CD4-positive, CD25-positive, alpha-beta regulatory T cell (primary cell): ENCODE results near the gene DNAH9. TPM values are rescaled to one million over a fixed set of nuclear protein-coding genes. Genes with fewer than 3 reads are reported as not detected.
"Not testable (repeated sequence)": the region's sequence is repeated elsewhere in the genome, so short reads cannot be mapped to it uniquely, and the experiment has no call there.

Experiments
- ATAC-seq, 2 donors: fragments of 150-1000 bp; cut with Tn5 transposase; one replicate each; pipeline ENCODE4 v1.10.0; 2021; ENCODE audit warnings: low read depth in 2 of 2, moderate number of reproducible peaks in 2 of 2, moderate library complexity in 1 of 2
- DNase-seq, 3 donors: peaks; one replicate each; pipeline versions ENCODE4 v3.0.0 to v3.0.0-alpha.2; 2012 to 2022; ENCODE audit warnings: mixed read lengths in 1 of 3
- H3K27ac ChIP-seq: one replicate; pipeline ENCODE4 v1.7.0; 2013; ENCODE audit warnings: mild to moderate bottlenecking, low read length; ENCODE audit not compliant: insufficient read depth, poor library complexity, severe bottlenecking
- H3K27me3 ChIP-seq: one replicate; pipeline ENCODE4 v1.7.0; 2013; ENCODE audit warnings: low read length; ENCODE audit not compliant: control insufficient read depth, insufficient read depth
- H3K36me3 ChIP-seq: one replicate; pipeline ENCODE4 v1.7.0; 2013; ENCODE audit warnings: mild to moderate bottlenecking, low read length, moderate library complexity; ENCODE audit not compliant: control insufficient read depth, insufficient read depth
- H3K4me1 ChIP-seq: 2 replicates; pipeline ENCODE4 v1.7.0; 2013; ENCODE audit warnings: mild to moderate bottlenecking, low read length; ENCODE audit not compliant: insufficient read depth, control insufficient read depth, poor library complexity, severe bottlenecking
- H3K4me3 ChIP-seq: one replicate; pipeline ENCODE4 v1.7.0; 2013; ENCODE audit warnings: low read depth, mild to moderate bottlenecking, low read length, moderate library complexity
- H3K9me3 ChIP-seq, 2 experiments: 1 replicate in 1 of 2; 2 replicates in 1 of 2; pipeline ENCODE4 v1.7.0; 2013; ENCODE audit warnings: low read length in 2 of 2, mild to moderate bottlenecking in 1 of 2, moderate library complexity in 1 of 2; ENCODE audit not compliant: control insufficient read depth in 2 of 2
- H3K27ac Mint-ChIP-seq, 3 donors: one replicate each; pipeline ENCODE4 v1.8.0; 2020 to 2022; ENCODE audit warnings: mild to moderate bottlenecking in 3 of 3, mixed read lengths in 3 of 3, moderate library complexity in 2 of 3
- H3K27me3 Mint-ChIP-seq: one replicate; pipeline ENCODE4 v1.8.0; 2022; ENCODE audit warnings: mild to moderate bottlenecking, mixed read lengths
- H3K36me3 Mint-ChIP-seq: one replicate; pipeline ENCODE4 v1.8.0; 2020; ENCODE audit warnings: mixed read lengths
- H3K4me1 Mint-ChIP-seq, 4 donors: one replicate each; pipeline ENCODE4 v1.8.0; 2020 to 2022; ENCODE audit warnings: mixed read lengths in 4 of 4, mild to moderate bottlenecking in 1 of 4
- H3K4me3 Mint-ChIP-seq, 4 donors: one replicate each; pipeline ENCODE4 v1.8.0; 2020 to 2022; ENCODE audit warnings: mild to moderate bottlenecking in 4 of 4, mixed read lengths in 4 of 4, moderate library complexity in 3 of 4
- H3K9me3 Mint-ChIP-seq, 7 donors: one replicate each; pipeline ENCODE4 v1.8.0; 2020 to 2022; ENCODE audit warnings: mixed read lengths in 7 of 7, mild to moderate bottlenecking in 3 of 7, moderate library complexity in 2 of 7
- polyA plus RNA-seq, 4 donors: library from polyadenylated mRNA; unstranded; fragments of 300-500 nt; fragmentation: Illumina TruSeq; gene quantifications; one replicate each; pipeline ENCODE4 v1.2.3, GENCODE V29; 2021
- total RNA-seq: library from RNA; stranded (reverse); gene quantifications from one replicate; pipeline ENCODE4 v1.2.3, GENCODE V29; 2022

The DNAH9 gene
- total and polyA plus RNA-seq, 5 donors from 2014 or later: not detected

GRCh38 chr17:11924076-11924475 lies 325.8 kb downstream of the DNAH9 start:
- H3K27me3 ChIP-seq: no peaks in the 10 kb centered on the region
- Mint-ChIP-seq H3K4me3 (no peak overlapping the region), H3K27me3 (no peaks in the 10 kb centered on the region), H3K36me3 (no peaks in the 10 kb centered on the region), H3K27ac (no peak overlapping the region), H3K4me1 (peaks cover 0 to 3% (median 0%) of the 10 kb centered on the region in 4 donors), H3K9me3 (peaks cover 0 to 10% (median 3%) of the 10 kb centered on the region in 7 donors)
- no peak overlapping the region for H3K4me3 ChIP-seq
- no peak for ATAC-seq
- no peak overlapping the region for H3K27ac ChIP-seq
- DNase-seq: no peak
- no peaks in the 10 kb centered on the region for H3K4me1 ChIP-seq
- no peaks in the 10 kb centered on the region for H3K9me3 ChIP-seq
- H3K36me3 ChIP-seq: no peaks in the 10 kb centered on the region

- H3K4me3 Mint-ChIP-seq: no peak overlapping the region
- no peaks in the 10 kb centered on the region for H3K9me3 ChIP-seq
- H3K36me3 Mint-ChIP-seq: no peaks in the 10 kb centered on the region
- no peak overlapping the region for H3K27ac ChIP-seq
- peaks cover 0 to 3% (median 0%) of the 10 kb centered on the region in 4 donors for H3K4me1 Mint-ChIP-seq
- no peaks in the 10 kb centered on the region for H3K27me3 ChIP-seq
- H3K36me3 ChIP-seq: no peaks in the 10 kb centered on the region
- no peak overlapping the region for H3K27ac Mint-ChIP-seq
- H3K9me3 Mint-ChIP-seq: peaks cover 0 to 10% (median 3%) of the 10 kb centered on the region in 7 donors
- H3K4me1 ChIP-seq: no peaks in the 10 kb centered on the region
- H3K27me3 Mint-ChIP-seq: no peaks in the 10 kb centered on the region
- no peak for DNase-seq
- H3K4me3 ChIP-seq: no peak overlapping the region
- no peak for ATAC-seq
These were observed 327.2 kb downstream of the DNAH9 start for GRCh38 chr17:11925262-11926021.

GRCh38 chr17:11928436-11928835 lies 330.2 kb downstream of the DNAH9 start:
- peak overlapping the region in 1 of 3 donors; percentile 2 for H3K27ac Mint-ChIP-seq
- no peak overlapping the region for H3K4me3 ChIP-seq
- no peaks in the 10 kb centered on the region for H3K4me1 ChIP-seq
- peaks cover 0 to 3% (median 0%) of the 10 kb centered on the region in 4 donors for H3K4me1 Mint-ChIP-seq
- H3K27me3 Mint-ChIP-seq: no peaks in the 10 kb centered on the region
- no peaks in the 10 kb centered on the region for H3K27me3 ChIP-seq
- H3K27ac ChIP-seq: no peak overlapping the region
- ATAC-seq (no peak), DNase-seq (no peak)
- no peaks in the 10 kb centered on the region for H3K9me3 ChIP-seq
- peaks cover 0 to 10% (median 5%) of the 10 kb centered on the region in 7 donors for H3K9me3 Mint-ChIP-seq
- no peaks in the 10 kb centered on the region for H3K36me3 ChIP-seq
- H3K4me3 Mint-ChIP-seq: no peak overlapping the region
- no peaks in the 10 kb centered on the region for H3K36me3 Mint-ChIP-seq

- Histone ChIP-seq H3K27me3 (no peaks in the 10 kb centered on the region), H3K36me3 (no peaks in the 10 kb centered on the region), H3K9me3 (no peaks in the 10 kb centered on the region), H3K4me3 (no peak overlapping the region), H3K27ac (no peak overlapping the region), H3K4me1 (no peaks in the 10 kb centered on the region)
- no peaks in the 10 kb centered on the region for H3K36me3 Mint-ChIP-seq
- H3K27me3 Mint-ChIP-seq: no peaks in the 10 kb centered on the region
- H3K4me3 Mint-ChIP-seq: no peak overlapping the region
- H3K27ac Mint-ChIP-seq: no peak overlapping the region
- no peaks in the 10 kb centered on the region for H3K4me1 Mint-ChIP-seq
- ATAC-seq (no peak), DNase-seq (no peak)
- peaks cover 0 to 4% (median 0%) of the 10 kb centered on the region in 7 donors for H3K9me3 Mint-ChIP-seq
These were observed 334.1 kb downstream of the DNAH9 start for GRCh38 chr17:11932337-11932898.

GRCh38 chr17:11935734-11936406 lies 337.6 kb downstream of the DNAH9 start:
- Mint-ChIP-seq H3K36me3 (no peaks in the 10 kb centered on the region), H3K27ac (no peak overlapping the region), H3K27me3 (no peaks in the 10 kb centered on the region), H3K9me3 (peaks cover 0 to 6% (median 0%) of the 10 kb centered on the region in 7 donors), H3K4me3 (no peak overlapping the region), H3K4me1 (no peaks in the 10 kb centered on the region)
- Histone ChIP-seq H3K9me3 (no peaks in the 10 kb centered on the region), H3K4me3 (no peak overlapping the region), H3K27ac (no peak overlapping the region), H3K27me3 (no peaks in the 10 kb centered on the region), H3K4me1 (no peaks in the 10 kb centered on the region), H3K36me3 (no peaks in the 10 kb centered on the region)
- DNase-seq (peak in 1 of 3 donors; percentile 28), ATAC-seq (no peak)

- no peak overlapping the region for H3K4me3 ChIP-seq
- H3K9me3 Mint-ChIP-seq: peaks cover 0 to 9% (median 0%) of the 10 kb centered on the region in 7 donors
- no peaks in the 10 kb centered on the region for H3K9me3 ChIP-seq
- no peak for DNase-seq
- no peaks in the 10 kb centered on the region for H3K27me3 Mint-ChIP-seq
- H3K36me3 ChIP-seq: no peaks in the 10 kb centered on the region
- H3K36me3 Mint-ChIP-seq: no peaks in the 10 kb centered on the region
- no peak overlapping the region for H3K27ac ChIP-seq
- ATAC-seq: no peak
- no peaks in the 10 kb centered on the region for H3K4me1 Mint-ChIP-seq
- H3K27me3 ChIP-seq: no peaks in the 10 kb centered on the region
- no peak overlapping the region for H3K4me3 Mint-ChIP-seq
- no peaks in the 10 kb centered on the region for H3K4me1 ChIP-seq
- H3K27ac Mint-ChIP-seq: no peak overlapping the region
These were observed 342.6 kb downstream of the DNAH9 start for GRCh38 chr17:11940904-11941303.

GRCh38 chr17:11943086-11943485 lies 344.8 kb downstream of the DNAH9 start:
- not testable (repeated sequence) for H3K4me1 Mint-ChIP-seq, ATAC-seq, H3K4me1 ChIP-seq, H3K4me3 Mint-ChIP-seq, H3K4me3 ChIP-seq, H3K27ac Mint-ChIP-seq, H3K36me3 ChIP-seq, H3K9me3 Mint-ChIP-seq, H3K27me3 ChIP-seq, H3K27ac ChIP-seq, H3K9me3 ChIP-seq, H3K27me3 Mint-ChIP-seq, DNase-seq, H3K36me3 Mint-ChIP-seq
